Measurements from ENCODE around the gene CLEC17A.
A peak's percentile ranks its signal among the peaks of the same experiment; 100 is the strongest.
"Not testable (repeated sequence)": the region's sequence is repeated elsewhere in the genome, so short reads cannot be mapped to it uniquely, and the experiment has no call there.

The CLEC17A gene

GRCh38 chr19:14580623-14581237 is 2.2 kb upstream of the CLEC17A start:
- DNase-seq (ENCODE audit: low spot score): no peak

- not testable (repeated sequence) for DNase-seq (ENCODE audit: low spot score)
Measured at GRCh38 chr19:14584372-14584771, 1.5 kb downstream of the CLEC17A start.

GRCh38 chr19:14585187-14585586 is 2.3 kb downstream of the CLEC17A start:
- DNase-seq (ENCODE audit: low spot score): not testable (repeated sequence)

- DNase-seq (ENCODE audit: low spot score): not testable (repeated sequence)
Measured at GRCh38 chr19:14589433-14589832, 6.5 kb downstream of the CLEC17A start.

GRCh38 chr19:14595558-14595957 is 12.7 kb downstream of the CLEC17A start:
- DNase-seq (ENCODE audit: low spot score): no peak

GRCh38 chr19:14599548-14600147 is 16.8 kb downstream of the CLEC17A start:
- no peak for DNase-seq (ENCODE audit: low spot score)

- no peak for DNase-seq (ENCODE audit: low spot score)
Measured at GRCh38 chr19:14603990-14604387, 21.1 kb downstream of the CLEC17A start.

- no peak for DNase-seq (ENCODE audit: low spot score)
Measured at GRCh38 chr19:14606627-14607026, 23.7 kb downstream of the CLEC17A start.

- DNase-seq (ENCODE audit: low spot score): no peak
Measured at GRCh38 chr19:14611051-14611450, 28.2 kb downstream of the CLEC17A start.

GRCh38 chr19:14612242-14612641 is 29.4 kb downstream of the CLEC17A start:
- not testable (repeated sequence) for DNase-seq (ENCODE audit: low spot score)

GRCh38 chr19:14612657-14613056 is 29.8 kb downstream of the CLEC17A start:
- no peak for DNase-seq (ENCODE audit: low spot score)

- DNase-seq (ENCODE audit: low spot score): not testable (repeated sequence)
Measured at GRCh38 chr19:14613399-14614098, 30.7 kb downstream of the CLEC17A start.

- no peak for DNase-seq (ENCODE audit: low spot score)
Measured at GRCh38 chr19:14614099-14614412, 31.2 kb downstream of the CLEC17A start.

GRCh38 chr19:14615623-14616022 is 32.7 kb downstream of the CLEC17A start:
- DNase-seq (ENCODE audit: low spot score): no peak

- no peak for DNase-seq (ENCODE audit: low spot score)
Measured at GRCh38 chr19:14616407-14616806, 33.5 kb downstream of the CLEC17A start.

GRCh38 chr19:14619404-14619803 is 36.5 kb downstream of the CLEC17A start:
- DNase-seq (ENCODE audit: low spot score): no peak

- not testable (repeated sequence) for DNase-seq (ENCODE audit: low spot score)
Measured at GRCh38 chr19:14624491-14624890, 41.6 kb downstream of the CLEC17A start.

- no peak for DNase-seq (ENCODE audit: low spot score)
Measured at GRCh38 chr19:14629557-14629956, 46.7 kb downstream of the CLEC17A start.

GRCh38 chr19:14632286-14632685 is 49.4 kb downstream of the CLEC17A start:
- DNase-seq (ENCODE audit: low spot score): peak; percentile 4

GRCh38 chr19:14639536-14640277 is 56.8 kb downstream of the CLEC17A start:
- no peak for DNase-seq (ENCODE audit: low spot score)

- no peak for DNase-seq (ENCODE audit: low spot score)
Measured at GRCh38 chr19:14648506-14648905, 65.6 kb downstream of the CLEC17A start.

- no peak for DNase-seq (ENCODE audit: low spot score)
Measured at GRCh38 chr19:14649020-14649419, 66.1 kb downstream of the CLEC17A start.

- DNase-seq (ENCODE audit: low spot score): no peak
Measured at GRCh38 chr19:14650161-14650560, 67.3 kb downstream of the CLEC17A start.

All from LoVo (cell line).